Stimulated activated CD4-positive, alpha-beta T cell treated with anti-CD3 and anti-CD28 coated beads, Interleukin-12 subunit alpha, Interleukin-12 subunit beta, amount 100 ng/mL, for 4 hours (primary cell): ENCODE data around the gene TEN1.
"Not testable (repeated sequence)": the region's sequence is repeated elsewhere in the genome, so short reads cannot be mapped to it uniquely, and the experiment has no call there.

Source experiments
- DNase-seq: peaks from one replicate; pipeline ENCODE4 v3.0.0-alpha.2; 2020

Gene TEN1

DNA sequence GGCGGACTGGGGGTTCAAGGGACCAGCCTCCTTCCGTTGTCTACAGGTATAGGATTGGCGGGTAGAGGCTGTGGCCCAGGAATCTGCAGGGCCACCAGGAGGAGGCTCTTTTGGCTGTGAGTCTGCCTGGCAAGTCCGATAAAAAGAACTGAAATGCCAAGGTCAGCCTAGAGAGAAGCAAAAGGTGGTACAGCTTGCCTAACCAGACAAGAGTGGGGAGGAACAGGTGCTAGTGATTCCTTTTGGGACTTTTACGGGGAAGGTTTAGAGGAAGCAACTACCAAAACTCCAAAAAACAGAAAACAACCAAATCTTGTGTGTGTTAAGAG, 53.7 kb downstream of the TEN1 start:
- DNase-seq: no peak

DNA sequence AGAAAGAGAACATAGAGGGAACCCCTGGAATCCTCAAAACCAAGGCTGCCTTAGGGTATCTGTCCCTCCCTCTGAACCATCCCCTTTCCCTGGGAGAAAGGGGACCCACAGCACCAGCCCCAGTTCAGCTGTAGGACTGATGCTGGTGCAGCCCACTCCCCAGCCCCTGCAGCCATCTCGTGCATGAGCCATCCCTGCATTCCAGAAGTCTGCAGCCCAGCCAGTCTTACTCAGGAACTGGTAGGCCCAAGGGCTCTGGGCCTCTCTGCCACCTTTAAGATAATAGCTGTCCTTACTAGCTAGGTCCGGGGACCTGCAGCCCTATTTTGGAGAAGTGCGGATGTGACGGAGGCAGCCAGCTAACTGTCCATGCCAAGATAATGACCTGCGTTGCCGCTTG, 54.1 kb downstream of the TEN1 start:
- DNase-seq: no peak

DNA sequence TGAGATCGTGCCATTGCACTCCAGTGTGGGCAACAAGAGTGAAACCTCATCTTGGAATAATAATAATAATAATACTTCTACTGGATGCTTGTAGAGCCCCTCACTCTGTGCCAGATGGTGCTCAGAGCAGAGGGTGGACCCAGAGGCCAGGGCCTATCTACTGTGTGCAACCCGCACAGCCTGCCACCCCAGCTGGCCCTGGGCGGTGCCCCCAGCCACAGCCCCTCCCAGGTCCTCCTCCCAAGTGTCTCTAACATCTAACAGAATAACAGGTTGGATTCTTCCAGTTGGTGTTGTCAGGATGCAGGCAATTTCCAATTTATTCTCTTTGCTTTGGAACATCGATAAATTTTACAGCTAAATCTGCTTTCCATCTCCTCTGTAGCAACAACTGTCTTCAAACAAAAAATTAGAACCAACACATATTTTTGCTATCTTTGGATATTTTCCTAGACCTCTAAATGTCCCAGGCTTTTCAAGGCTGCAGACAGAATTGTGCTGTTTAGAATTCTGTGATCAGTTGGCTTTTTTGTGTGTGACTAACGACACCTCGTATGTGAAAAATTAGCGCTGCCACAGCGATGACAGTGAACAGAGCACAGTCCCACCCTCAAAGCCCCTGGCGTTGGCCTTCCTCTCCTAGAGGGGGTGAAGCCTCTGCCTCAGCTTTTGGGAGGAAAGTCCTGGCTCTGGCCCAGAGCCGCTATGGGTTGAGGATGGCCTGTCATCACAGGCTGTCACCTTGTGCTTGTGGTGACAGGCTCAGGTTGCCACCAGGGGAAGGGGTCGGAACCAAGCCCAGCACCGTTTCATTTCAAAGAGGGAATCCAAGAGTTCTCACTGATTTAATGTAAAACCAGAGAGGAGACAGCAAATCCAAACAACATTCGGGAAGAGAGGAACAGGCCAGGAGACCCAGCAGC, 55.6 kb downstream of the TEN1 start:
- no peak for DNase-seq

DNA sequence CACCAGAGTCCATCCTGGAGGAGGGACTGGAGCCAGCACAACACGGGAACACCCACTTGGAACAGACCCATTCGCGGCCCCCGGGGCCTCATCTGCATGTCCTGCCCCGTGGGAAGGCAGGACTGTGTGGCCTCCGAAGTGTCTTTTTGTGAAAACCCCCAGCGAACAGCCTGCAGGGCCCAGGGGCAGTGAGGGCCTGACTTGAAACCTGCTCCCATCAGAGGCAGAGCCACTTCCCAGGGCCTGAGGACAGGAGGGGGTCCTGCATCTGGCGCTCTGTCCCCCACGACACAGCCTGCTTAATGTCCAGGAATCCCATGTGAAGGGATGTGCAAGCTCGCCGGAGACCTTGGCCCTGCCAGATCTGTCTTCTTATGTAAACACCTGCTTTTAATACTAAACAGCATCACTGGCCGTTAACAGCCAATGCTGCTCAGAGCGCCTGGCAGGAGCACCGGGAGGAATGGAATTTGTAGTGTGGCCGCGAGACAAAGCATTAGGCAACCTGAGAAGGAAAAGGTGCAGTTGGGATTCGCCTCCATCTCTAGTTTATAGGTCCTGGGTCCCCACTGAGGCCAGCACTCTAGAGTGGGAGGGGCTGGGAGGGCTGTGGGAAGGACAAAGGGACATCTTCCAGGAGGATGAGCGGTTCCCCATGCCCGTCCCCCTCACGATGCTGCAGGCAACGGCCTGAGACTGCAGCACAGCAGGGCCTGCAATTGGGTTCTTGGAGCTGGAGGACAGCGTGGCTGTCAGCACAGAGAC, 57.6 kb downstream of the TEN1 start:
- DNase-seq: no peak

DNA sequence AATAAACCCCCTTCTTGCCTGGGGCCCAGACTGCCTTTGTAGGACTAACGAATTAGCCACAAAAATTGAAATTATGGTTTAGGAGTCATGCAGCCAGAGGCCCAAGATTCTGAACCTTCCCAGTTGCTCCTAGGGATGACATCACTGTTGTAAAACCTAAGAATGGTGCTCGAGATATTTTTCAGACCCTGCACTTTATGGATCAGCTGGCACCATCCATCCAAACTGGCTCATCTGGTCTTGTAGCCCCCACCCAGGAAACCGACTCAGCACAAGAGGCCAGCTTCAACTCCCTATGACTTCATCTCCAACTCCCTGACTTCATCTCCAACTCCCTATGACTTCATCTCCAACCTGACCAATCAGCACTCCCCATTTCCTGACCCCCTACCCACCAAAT, 59.0 kb downstream of the TEN1 start:
- no peak for DNase-seq

DNA sequence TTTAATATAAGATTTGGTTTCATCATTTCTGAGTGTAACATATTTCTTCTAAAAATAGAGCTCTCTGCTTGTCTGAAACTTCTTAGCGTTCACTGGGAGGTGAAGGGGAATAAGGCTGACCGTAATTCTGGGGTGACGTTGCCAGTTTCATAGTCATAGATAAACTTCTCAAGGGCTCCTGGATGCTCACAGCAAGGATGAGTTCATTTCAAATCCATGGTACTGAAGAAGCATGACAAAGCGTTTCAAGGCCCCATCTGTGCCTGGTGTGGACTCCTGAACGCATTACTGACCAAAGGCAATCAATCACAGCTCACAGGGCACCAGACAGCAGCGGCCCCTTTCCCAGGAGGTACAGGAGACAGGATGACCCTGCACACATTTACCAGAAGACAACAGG, 60.1 kb downstream of the TEN1 start:
- no peak for DNase-seq

DNA sequence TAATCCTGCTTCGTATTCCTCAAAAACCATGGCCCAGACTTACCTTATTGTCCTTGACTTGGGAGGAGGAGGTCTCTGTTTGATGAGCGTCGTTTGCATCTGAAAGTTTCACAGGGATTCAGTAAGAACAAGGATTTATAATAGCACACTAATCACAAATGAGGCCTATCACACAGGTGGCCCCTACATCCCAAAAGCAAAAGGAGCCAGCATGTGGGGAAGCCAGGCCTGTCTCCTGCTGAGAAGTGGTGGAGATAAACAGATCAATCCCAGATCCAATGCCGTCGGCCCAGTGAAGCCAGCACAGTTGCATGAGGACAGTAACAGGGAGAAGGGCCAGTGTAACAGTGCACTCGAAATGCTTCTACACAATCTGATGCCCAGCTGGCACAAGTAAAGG, 61.3 kb downstream of the TEN1 start:
- no peak for DNase-seq

DNA sequence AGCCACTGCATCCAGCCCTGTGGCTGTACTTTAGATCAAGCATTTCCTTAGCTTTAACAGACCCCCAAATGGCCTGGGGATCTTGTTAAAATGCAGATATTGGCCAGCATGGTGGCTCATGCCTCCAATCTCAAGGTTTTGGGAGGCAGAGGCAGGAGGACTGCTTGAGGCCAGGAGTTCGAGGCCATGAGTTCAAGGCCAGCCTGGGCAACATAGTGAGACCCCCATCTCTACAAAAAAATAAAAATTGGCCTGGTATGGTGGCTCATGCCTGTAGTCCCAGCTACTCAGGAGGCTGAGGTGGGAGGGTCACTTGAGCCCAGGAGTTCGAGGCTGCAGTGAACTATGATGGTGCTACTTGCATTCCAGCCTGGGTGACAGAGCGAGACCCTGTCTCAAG, 63.8 kb downstream of the TEN1 start:
- DNase-seq: not testable (repeated sequence)

DNA sequence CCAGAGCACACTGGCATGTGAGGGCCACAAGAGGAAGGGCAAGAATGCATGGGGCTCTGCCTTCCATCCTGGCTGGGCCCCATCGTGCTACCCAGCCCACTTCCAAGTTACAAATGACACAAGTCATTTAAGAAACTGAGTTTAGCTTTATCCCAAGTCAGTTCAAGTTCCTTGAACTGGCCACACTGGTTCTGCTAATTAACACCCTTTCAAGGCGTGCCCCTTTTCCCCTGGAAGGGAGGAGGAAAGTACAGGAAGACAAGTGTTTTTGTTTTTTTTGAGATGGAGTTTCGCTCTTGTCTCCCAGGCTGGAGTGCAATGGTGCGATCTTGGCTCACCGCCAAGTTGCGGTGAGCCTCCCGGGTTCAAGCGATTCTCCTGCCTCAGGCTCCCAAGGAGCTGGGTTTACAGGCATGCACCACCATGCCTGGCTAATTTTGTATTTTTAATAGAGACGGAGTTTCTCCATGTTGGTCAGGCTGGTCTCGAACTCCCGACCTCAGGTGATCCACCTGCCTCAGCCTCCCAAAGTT, 65.5 kb downstream of the TEN1 start:
- not testable (repeated sequence) for DNase-seq

DNA sequence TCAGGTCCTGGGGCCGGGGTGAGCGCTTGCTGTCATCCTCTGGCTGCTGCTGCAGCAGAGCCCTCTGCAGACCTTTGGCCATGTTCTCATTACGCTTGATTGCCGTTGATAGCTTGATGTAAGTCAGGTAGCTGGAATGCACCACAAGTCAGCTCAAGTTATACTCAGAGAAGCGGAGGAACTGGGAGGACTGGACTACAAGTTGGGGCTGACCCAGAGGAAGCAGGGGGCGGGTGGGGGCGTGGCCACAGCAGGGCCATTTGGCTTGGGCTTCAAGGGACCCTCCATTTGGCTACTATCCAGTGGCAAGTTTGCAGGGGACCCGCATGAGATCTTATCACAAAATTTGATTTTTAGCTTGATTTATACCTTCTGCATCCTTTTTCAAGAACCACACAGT, 67.0 kb downstream of the TEN1 start:
- no peak for DNase-seq

DNA sequence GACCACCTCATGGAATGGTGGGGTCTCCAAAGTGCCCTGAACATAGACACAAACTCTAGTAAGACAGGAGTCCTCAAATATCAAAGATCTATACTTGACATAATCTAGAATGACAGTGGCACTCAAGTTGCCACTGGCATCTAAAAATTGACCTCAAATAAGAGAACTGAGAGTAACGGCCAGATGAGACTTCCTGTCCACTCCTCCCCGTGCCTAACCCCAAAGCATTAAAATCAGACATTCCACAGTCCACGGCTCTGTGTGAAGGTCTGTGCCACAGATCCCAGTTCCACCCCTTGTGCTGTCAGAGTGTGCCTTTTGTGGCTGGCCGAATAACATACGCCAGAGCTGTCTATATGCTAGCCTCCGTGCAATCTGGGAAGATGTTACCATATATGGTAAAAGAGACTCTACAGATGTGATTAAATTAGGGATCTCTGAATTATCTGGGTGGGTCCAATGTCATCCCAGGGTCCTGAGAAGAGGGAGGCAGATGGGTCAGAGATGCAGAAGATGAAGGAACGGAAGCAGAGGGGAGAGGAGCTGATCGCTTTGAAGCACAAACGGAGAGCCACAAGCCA, 69.1 kb downstream of the TEN1 start:
- no peak for DNase-seq

DNA sequence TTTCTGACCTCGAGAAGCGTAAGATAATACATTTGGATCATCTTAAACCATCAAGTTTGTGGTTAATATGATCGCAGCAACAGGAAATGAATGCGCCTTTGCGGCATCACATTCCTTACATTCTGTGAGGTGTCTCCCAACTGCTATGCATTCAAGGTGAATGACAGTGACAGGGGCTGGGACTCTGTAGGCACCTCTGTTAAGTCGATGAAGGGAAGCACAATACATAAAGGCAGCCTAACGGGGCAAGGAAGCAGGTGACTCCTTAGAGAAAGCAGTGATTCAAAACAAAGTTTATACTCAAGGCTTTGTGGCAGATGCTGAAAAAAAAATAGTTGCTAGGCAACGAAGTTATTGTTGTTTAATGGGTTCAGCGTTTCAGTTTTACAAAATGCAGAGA, 69.7 kb downstream of the TEN1 start:
- DNase-seq: no peak

DNA sequence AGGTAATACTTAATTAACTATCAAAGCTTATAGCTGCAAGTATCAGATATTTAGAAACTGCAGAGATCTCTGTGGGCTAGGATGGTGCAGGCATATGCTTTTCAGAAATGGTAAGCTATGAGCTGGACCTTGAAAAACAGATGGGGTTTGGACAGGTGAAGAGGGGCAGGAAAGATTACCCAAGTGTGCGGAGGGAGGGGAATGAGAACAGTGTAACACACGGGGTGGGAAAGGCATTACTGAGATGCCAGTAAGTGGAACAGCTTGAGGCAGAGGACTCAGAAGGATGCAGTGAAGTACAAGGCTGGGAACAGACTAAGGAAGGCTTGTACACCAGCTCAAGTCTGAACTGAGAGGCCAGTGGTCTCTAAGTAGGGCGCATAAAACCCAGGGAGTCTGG, 70.2 kb downstream of the TEN1 start:
- no peak for DNase-seq

DNA sequence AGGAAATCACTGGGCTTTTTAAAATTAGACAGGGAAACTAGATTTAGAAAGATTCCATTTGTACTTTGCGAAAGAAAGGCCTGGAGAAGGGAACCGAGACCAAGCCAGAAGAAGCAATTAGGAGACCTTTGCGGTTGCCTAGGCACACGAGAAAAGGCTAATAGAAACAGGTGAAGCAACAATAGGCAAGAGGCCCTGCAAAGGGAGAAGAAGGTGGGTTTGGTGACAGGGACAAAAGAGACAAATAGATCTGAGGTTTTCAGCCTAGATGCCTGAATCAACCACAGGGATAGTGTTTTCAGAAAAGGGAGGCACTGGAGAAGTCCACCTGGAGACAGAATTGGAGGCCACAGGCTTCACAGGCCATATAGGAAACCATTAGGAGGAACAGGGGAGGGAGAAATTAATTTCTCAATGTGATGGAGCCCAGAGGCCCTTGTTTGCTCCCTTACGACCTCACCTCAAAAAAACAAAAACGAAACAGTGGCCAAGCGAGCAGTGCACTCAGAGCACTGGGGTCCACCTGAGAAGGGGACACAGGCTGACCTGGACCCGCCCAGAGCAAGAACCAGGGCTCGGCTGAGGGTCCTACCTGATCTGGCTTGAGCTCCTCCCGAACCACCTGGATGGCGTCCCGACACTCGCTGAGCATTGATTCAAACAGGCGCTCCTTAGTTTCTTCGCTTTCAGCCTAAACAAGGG, 70.9 kb downstream of the TEN1 start:
- no peak for DNase-seq
